ENCODE data around the gene NCOA6. TPM values are rescaled to one million over a fixed set of nuclear protein-coding genes. Genes with fewer than 3 reads are reported as not detected.
A peak's percentile ranks its signal among the peaks of the same experiment; 100 is the strongest.

The NCOA6 gene
- total RNA-seq, 2 experiments from 2014 or later, result 15.7 to 17.2 TPM

DNA sequence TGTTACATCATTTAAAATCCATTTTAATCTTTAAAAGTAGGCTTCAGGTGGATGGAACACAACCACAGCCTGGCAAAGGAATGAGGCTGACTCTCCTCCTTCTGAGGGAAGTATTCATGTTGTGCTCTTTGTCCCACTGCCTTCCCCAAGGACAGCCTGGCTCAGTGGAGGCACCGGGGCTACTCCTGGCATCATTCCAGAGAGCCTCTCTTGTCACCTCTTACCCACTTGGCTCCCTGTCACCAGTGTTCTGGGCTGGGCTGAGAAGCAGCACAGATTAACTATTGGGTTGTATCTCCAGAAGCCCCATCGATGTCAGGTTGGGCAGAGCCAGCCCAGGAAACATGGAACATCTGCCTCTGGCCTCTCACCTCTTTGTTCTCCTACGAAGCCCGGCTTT lies 132.0 kb downstream of the NCOA6 start:
- H3K27ac Mint-ChIP-seq, result no peak overlapping the region
- DNase-seq (no peak), ATAC-seq (no peak)
- H3K4me1 Mint-ChIP-seq (ENCODE audit: low read depth), result no peaks in the 10 kb centered on the region
- intact Hi-C loops (cut with micrococcal nuclease), result no loop called here
- no peaks in the 10 kb centered on the region for H3K36me3 Mint-ChIP-seq (ENCODE audit: low read depth)
- CTCF ChIA-PET, result no interaction called here
- no peak overlapping the region for H3K4me3 Mint-ChIP-seq
- no peaks in the 10 kb centered on the region for H3K27me3 Mint-ChIP-seq
- TF ChIP-seq CTCF (IDR thresholded peaks at IDR 0.05), result no peak
- no peaks in the 10 kb centered on the region for H3K9me3 Mint-ChIP-seq
- POLR2A ChIA-PET, result no interaction called here

GRCh38 chr20:34691838-34692237 lies 133.6 kb downstream of the NCOA6 start:
- no peak for TF ChIP-seq CTCF (IDR thresholded peaks at IDR 0.05)
- Mint-ChIP-seq H3K9me3 (no peaks in the 10 kb centered on the region), H3K36me3 (ENCODE audit: low read depth) (no peaks in the 10 kb centered on the region), H3K27ac (no peak overlapping the region), H3K4me1 (ENCODE audit: low read depth) (no peaks in the 10 kb centered on the region), H3K4me3 (no peak overlapping the region), H3K27me3 (no peaks in the 10 kb centered on the region)
- ChIA-PET POLR2A (no interaction called here), CTCF (interaction anchor here (1.3 kb wide), 1 partner anchor 16 kb away, joined by 3 read pairs; no protein-coding TSS in a partner anchor)
- intact Hi-C loops (cut with micrococcal nuclease), result no loop called here
- ATAC-seq (no peak), DNase-seq (no peak)

- H3K36me3 Mint-ChIP-seq (ENCODE audit: low read depth), result no peaks in the 10 kb centered on the region
- no peak for TF ChIP-seq CTCF (IDR thresholded peaks at IDR 0.05)
- no peak overlapping the region for H3K4me3 Mint-ChIP-seq
- ChIA-PET CTCF (interaction anchor here (1.3 to 1.9 kb wide), 3 partner anchors 25 to 377 kb away, joined by 3 to 8 read pairs (median 5); no protein-coding TSS in a partner anchor), POLR2A (no interaction called here)
- H3K27me3 Mint-ChIP-seq, result no peaks in the 10 kb centered on the region
- H3K27ac Mint-ChIP-seq, result no peak overlapping the region
- ATAC-seq, result no peak
- DNase-seq, result no peak
- intact Hi-C loops (cut with micrococcal nuclease), result no loop called here
- no peaks in the 10 kb centered on the region for H3K9me3 Mint-ChIP-seq
- H3K4me1 Mint-ChIP-seq (ENCODE audit: low read depth), result no peaks in the 10 kb centered on the region
Observed at GRCh38 chr20:34689486-34689885, 136.0 kb downstream of the NCOA6 start.

- H3K27me3 Mint-ChIP-seq, result no peaks in the 10 kb centered on the region
- H3K4me3 Mint-ChIP-seq, result no peak overlapping the region
- ChIA-PET POLR2A (no interaction called here), CTCF (interaction anchor here (1.9 kb wide), 1 partner anchor 86 kb away, joined by 4 read pairs; no protein-coding TSS in a partner anchor)
- no peaks in the 10 kb centered on the region for H3K9me3 Mint-ChIP-seq
- ATAC-seq (no peak), DNase-seq (no peak)
- no peaks in the 10 kb centered on the region for H3K36me3 Mint-ChIP-seq (ENCODE audit: low read depth)
- no peak for TF ChIP-seq CTCF (IDR thresholded peaks at IDR 0.05)
- H3K4me1 Mint-ChIP-seq (ENCODE audit: low read depth), result peaks cover 6% of the 10 kb centered on the region
- no peak overlapping the region for H3K27ac Mint-ChIP-seq
- intact Hi-C loops (cut with micrococcal nuclease), result no loop called here
Observed at GRCh38 chr20:34683667-34684066, 141.8 kb downstream of the NCOA6 start.

GRCh38 chr20:34680586-34681175 lies 144.8 kb downstream of the NCOA6 start:
- Mint-ChIP-seq H3K27me3 (no peaks in the 10 kb centered on the region), H3K9me3 (no peaks in the 10 kb centered on the region), H3K4me3 (no peak overlapping the region), H3K4me1 (ENCODE audit: low read depth) (peaks cover 17% of the 10 kb centered on the region), H3K27ac (peak overlapping the region; percentile 25), H3K36me3 (ENCODE audit: low read depth) (no peaks in the 10 kb centered on the region)
- CTCF ChIA-PET, result interaction anchor here (0.8 to 1.8 kb wide), 6 partner anchors 12 to 368 kb away, joined by 3 to 4 read pairs (median 4); partner anchors contain the start of gene MAP1LC3A
- POLR2A ChIA-PET, result interaction anchor here (0.6 to 1.7 kb wide), 4 partner anchors 9 to 164 kb away, joined by 3 to 5 read pairs (median 4); partner anchors contain the start of genes DYNLRB1 and NCOA6
- ATAC-seq (no peak), DNase-seq (no peak)
- intact Hi-C loops (cut with micrococcal nuclease), result no loop called here
- TF ChIP-seq CTCF (IDR thresholded peaks at IDR 0.05), result no peak

Data from activated CD8-positive, alpha-beta T cell treated with anti-CD3 and anti-CD28 coated beads for 36 hours (primary cell).